ENCODE results near the gene TPSD1.
"Not testable (repeated sequence)": the region's sequence is repeated elsewhere in the genome, so short reads cannot be mapped to it uniquely, and the experiment has no call there.

TPSD1 gene

DNA sequence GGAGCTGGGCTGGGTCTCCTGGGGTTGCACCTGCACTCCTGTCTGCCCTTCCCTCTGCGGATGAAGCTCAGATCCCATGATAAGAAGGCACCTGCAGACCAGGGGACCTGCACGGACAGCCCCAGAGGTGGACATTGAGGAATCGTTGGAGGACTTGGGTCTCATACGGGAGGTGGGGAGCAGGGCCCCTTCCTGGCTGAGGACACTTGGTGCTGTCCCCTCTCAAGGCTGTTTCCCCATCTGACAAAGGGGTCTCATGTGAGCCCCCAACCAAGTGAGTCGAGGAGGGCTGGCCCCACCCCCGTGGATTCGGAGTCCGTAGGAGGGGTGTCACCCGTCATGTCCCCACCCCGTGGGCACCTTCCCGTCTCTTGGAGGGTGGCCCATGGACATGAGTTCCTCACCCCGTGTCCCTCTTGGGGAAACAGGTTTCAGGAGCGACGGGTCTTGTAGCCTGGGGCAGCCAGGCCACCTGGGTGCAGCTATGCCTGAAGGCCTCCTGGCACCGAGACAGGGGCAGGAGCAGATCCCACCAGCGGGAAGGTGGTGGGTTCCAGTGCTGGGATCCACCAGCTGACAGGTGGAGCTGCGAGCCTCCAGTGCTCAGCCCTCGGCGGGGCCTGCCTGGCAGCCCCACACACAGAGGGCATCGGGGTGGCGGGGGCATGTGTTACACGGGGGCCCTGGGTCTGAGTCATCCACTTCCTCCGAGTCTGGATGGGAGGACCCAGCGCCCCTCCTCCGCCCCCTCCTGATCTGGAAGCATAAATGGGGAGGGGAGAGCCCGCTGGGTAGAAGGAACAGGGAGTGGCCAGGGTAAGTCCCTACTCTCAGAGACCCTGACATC, at the start of gene TPSD1:
TPSD1 (plus strand) TSS at position 794 of the 847 bp plus-strand sequence. CDS start 212 bp downstream, outside the sequence.
- DNase-seq (ENCODE audit: low spot score) = not testable (repeated sequence)

DNA sequence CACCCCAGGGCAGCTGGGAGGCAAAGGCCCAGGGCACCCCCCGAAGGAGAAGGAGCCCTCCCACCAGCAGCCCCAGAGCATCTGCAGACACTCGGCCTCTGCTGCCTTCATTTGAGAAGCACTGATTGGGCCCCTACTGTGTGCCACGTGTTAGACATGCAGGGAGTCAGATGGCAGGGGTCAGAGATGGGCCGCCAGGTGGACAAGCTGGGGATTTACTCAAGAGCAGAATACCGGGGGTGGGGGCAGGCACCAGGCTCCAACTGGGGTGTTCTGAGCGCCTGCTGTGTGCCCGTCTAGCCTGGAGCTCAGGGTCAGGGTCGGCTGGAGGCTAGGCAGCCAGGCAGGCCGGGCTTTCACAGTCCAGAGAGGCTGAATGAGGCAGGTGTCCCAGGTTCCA, 49.5 kb upstream of the TPSD1 start:
- DNase-seq (ENCODE audit: low spot score) = no peak

DNA sequence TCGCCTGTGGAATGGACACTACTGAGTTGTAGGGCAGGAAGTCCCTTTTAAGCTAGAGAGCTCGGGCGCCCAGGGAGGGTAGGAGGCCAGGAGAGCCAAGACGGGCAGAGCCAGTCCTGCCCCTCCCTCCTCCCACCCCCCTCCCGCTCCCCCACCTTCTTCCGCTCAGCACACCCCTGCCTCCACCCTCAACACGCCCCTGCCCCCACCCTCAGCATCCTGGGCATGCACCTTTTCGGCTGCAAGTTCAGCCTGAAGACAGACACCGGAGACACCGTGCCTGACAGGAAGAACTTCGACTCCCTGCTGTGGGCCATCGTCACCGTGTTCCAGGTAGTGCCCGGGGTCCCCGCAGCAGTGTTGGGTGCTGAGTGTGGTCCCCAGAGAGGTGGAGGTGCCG, 49.1 kb upstream of the TPSD1 start:
- DNase-seq (ENCODE audit: low spot score) = no peak

DNA sequence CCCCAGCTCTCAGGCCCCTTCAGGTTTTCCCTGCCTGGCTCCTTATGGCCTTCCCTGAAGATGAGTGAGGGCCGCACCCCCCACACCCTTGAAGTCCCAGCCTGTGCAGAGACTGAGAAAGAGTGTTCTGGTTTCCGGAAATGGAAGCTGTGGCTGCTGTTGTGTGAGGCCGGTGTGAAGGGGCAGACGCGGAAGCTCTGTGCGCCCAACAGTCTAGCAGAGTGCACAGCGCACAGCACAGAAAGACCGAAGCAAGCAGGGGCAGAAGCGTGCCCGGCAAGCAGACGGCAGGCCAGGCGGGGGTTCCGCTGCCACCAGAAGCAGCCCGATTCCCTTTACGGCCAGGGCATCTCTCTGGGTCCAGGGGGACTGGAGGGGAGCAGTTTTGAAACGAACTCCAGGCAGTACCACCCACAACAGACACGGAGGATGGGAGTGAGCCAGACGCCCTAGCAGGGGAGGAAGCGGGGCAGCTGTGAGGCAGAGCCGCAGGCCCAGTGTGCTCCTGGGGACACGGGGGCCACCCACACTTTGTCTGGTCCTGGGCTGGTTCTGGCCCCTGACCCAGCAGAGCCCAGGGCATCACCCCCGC, 47.5 kb upstream of the TPSD1 start:
- DNase-seq (ENCODE audit: low spot score) = no peak

GRCh38 chr16:1209081-1209480, 46.8 kb upstream of the TPSD1 start:
- no peak for DNase-seq (ENCODE audit: low spot score)

- no peak for DNase-seq (ENCODE audit: low spot score)
Measured at GRCh38 chr16:1210461-1210860, 45.4 kb upstream of the TPSD1 start.

- DNase-seq (ENCODE audit: low spot score) = no peak
Measured at GRCh38 chr16:1211451-1212268, 44.2 kb upstream of the TPSD1 start.

DNA sequence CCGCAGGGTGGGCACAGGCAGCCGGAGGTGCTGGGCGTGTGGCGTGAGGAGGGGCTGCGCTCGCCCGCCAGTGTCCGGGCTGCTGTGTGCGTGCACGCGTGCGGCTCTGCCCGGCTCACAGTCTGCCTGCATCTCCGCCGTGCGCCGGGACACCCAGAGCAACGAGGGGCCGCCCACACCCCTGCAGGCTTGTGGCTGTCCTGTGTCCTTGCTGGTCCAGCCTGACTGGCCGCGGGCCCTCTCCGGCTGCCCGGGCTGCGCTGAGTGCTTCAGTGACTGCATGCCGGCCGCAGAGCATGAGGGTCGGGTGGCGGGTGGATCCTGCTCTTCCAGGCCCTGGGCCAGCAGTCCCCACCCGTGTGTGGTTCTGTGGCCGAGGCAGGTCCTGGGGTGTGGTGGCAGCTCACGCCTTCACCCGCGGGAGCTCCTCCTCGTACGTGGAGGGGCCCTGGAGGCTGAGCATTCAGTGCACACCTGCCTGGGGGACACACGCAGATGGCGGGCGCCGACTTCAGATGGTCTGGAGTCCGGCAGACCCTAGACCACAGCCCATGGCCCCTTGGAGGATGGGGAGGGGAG, 43.2 kb upstream of the TPSD1 start:
- DNase-seq (ENCODE audit: low spot score) = no peak

DNA sequence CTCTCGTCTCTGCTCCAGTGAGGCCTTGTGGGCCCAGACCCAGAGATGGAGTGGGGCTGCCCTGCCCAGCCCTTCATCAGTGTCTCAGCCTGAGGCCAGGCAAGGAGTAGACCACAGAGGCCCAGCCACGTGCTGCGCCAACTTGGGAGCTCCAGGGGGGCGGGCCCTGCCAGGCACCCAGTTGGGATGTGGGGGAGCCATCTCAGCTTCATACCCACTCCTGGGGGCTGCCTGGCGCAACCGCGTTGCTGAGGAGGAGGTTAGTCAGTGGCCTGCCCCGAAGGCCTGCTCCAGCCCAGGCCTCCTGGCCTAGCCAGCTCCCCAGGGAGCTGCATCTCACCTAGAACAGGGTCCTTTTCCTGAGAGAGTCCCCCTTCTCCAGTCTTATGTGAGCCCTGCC, 42.6 kb upstream of the TPSD1 start:
- DNase-seq (ENCODE audit: low spot score) = no peak

- DNase-seq (ENCODE audit: low spot score) = no peak
Measured at GRCh38 chr16:1213796-1214372, 42.0 kb upstream of the TPSD1 start.

- DNase-seq (ENCODE audit: low spot score) = no peak
Measured at GRCh38 chr16:1214719-1215118, 41.1 kb upstream of the TPSD1 start.

DNA sequence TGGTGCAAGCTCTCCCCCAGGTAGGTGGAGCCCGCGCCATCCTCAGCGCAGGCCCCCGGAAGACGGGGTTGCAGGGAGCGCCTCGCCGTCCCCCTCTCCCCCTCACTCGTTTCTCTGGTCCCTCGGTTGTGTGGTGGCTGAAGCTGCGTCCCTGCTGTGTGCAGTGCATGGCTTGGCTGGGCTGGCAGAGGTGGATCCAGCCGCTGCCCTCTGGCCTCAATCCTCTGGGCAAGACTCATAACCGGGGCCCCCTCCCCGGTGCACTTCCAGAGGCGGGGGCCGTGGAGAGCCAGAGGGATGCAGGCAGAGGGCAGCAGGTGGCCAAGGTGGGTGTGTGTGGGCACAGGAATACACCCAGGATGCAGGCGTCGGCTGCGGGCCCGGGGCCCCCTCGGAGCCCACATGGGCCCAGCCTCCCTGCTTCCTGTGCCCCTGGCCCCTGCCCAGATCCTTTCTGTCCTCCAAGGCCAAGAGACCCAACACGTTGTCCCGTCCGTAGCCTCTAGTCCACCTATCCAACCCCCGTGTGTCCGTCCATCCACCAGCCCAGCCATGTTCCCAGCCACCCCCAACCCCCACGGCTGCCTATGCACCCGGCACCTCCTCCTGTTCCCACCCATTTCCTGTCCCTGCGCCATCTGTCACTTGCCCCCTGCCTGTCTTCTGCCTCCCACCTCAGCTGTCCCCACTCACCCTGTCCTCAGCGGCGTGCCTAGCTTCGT, 40.1 kb upstream of the TPSD1 start:
- no peak for DNase-seq (ENCODE audit: low spot score)

DNA sequence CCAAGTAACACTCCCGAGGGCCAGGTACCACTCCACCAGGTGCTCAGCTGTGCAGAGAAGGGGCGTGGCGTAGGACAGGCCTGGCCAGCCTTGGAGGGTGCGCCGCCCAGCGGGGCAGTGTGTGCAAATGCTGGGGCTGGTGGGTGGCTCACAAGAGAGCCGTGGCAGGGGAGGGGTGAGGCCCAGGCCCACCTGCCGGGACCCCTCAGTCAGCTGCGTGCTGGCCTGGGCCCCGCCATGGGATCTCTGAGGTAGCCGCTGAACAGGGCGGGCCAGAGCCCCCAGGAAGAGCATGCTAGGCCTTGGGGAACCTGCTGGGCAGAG, 39.6 kb upstream of the TPSD1 start:
- DNase-seq (ENCODE audit: low spot score) = no peak

GRCh38 chr16:1216681-1217400, 39.0 kb upstream of the TPSD1 start:
- no peak for DNase-seq (ENCODE audit: low spot score)

DNA sequence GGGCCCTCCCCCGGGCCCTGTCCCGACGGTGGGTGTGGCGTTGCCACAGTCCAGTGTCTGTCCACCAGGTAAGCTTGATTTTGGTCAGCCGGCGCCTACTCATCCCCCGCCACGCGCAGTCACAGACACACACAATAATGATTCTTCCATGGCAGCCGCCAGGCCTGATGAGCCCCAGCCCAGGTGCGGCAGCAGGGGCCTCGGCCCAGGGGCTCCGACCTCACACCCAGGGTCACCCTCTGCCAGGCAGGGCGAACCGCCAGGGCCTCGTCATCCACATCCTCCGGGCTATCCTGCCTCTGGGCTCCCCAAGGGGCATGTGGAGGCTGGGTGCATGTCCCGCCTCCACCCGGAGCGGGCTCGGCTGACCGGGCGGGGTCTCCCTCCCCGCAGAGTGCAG, 38.3 kb upstream of the TPSD1 start:
- DNase-seq (ENCODE audit: low spot score) = no peak

GRCh38 chr16:1218061-1218929, 37.6 kb upstream of the TPSD1 start:
- no peak for DNase-seq (ENCODE audit: low spot score)

DNA sequence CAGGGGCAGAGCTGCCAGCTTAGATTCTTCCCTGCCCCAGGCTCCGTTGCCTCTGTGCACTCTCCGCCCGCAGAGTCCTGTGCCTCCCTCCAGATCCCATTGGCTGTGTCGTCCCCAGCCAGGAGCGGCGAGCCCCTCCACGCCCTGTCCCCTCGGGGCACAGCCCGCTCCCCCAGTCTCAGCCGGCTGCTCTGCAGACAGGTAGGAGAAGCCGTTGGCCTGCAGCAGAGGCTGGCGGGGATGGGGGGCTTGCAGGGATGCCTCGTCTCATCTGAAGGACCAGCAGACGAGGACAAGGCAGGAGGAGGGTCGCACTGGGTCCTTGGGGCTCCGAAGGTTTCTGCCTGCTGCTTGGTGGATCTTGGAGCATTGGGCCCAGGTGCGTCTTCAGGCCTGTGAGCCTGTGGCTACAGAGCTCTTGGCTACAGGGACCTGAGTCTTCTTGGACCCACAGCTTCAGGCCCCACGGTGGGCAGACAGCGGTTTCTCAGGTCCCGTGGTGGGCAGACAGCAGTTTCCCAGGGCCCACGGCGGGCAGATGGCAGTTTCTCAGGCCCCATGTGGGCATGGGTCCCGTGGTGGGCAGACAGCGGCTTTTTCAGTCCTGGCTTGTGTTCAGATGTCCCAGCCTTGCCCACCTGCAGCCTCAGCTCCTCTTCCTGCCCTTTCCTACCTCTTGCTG, 36.8 kb upstream of the TPSD1 start:
- DNase-seq (ENCODE audit: low spot score) = no peak

- DNase-seq (ENCODE audit: low spot score) = no peak
Measured at GRCh38 chr16:1220098-1220728, 35.7 kb upstream of the TPSD1 start.
